COR-L47 (cell line): Measurements from ENCODE around the gene PSMA5.
A peak's percentile ranks its signal among the peaks of the same experiment; 100 is the strongest.

ENCODE experiments used
- DNase-seq: peaks from one replicate; lab custom pipeline; 2025; lab: John Stamatoyannopoulos, UW

Gene PSMA5

GRCh38 chr1:109367626-109368025 lies 58.6 kb downstream of the PSMA5 start:
- no peak for DNase-seq

- no peak for DNase-seq
Observed at GRCh38 chr1:109365642-109366204, 60.5 kb downstream of the PSMA5 start.

GRCh38 chr1:109361649-109362048 lies 64.6 kb downstream of the PSMA5 start:
- no peak for DNase-seq

- DNase-seq, result no peak
Observed at GRCh38 chr1:109361069-109361468, 65.2 kb downstream of the PSMA5 start.

- DNase-seq, result peak; percentile 17
Observed at GRCh38 chr1:109357616-109358015, 68.6 kb downstream of the PSMA5 start.

GRCh38 chr1:109356915-109357314 lies 69.3 kb downstream of the PSMA5 start:
- no peak for DNase-seq

- DNase-seq, result no peak
Observed at GRCh38 chr1:109356505-109356904, 69.7 kb downstream of the PSMA5 start.

- DNase-seq, result no peak
Observed at GRCh38 chr1:109354929-109355328, 71.3 kb downstream of the PSMA5 start.

GRCh38 chr1:109351457-109351856 lies 74.8 kb downstream of the PSMA5 start:
- DNase-seq, result no peak

GRCh38 chr1:109350655-109351054 lies 75.6 kb downstream of the PSMA5 start:
- DNase-seq, result no peak

GRCh38 chr1:109350182-109350581 lies 76.1 kb downstream of the PSMA5 start:
- DNase-seq, result no peak
